ENCODE results near the gene WDR93. TPM values are rescaled to one million over a fixed set of nuclear protein-coding genes. Genes with fewer than 3 reads are reported as not detected.
"Not testable (repeated sequence)": the region's sequence is repeated elsewhere in the genome, so short reads cannot be mapped to it uniquely, and the experiment has no call there.

WDR93 gene
- total RNA-seq, 1 donor from 2014 or later = not detected

DNA sequence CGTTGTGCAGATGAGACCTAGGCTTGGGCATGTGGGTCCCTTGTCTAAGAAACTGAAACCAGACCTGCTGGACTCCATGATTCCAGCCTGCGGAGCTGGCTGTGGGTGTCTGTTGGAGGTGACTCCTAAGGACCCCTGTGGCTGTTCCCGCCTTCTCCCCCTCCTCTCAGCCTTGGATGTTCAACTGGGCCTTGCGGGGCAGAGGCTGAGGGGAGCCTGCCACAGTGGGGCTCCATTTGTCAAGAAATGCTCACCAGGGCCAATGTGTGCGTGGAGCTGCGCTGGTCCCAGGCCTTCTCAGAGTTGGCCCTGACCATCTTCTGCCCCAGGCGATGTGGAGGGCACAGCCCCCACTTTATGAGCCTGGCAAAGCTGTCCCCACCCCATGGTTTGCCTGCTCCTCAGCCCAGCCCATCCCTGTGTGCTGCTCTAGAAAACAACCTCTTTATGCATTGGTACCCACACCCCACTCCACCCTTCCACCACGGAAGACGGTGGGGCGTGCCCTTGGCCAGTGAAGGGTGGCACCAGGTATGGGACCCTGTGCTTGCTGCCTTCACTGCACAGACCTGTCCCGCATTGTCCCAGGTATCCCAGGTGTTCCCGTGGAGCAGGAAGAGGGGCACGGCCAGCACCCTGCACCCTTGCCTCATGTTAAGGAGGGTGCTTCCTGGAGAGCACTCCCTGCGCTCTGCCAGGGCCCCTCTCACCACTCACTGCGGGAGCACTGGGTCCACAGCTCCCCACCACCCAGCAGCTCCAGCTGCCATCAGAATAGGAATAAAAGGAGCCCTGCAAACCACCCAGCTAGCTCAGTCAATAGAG is 93.5 kb downstream of the WDR93 start:
- Histone ChIP-seq H3K9me3 (no peaks in the 10 kb centered on the region), H3K4me3 (no peak overlapping the region), H3K27ac (no peak overlapping the region), H3K27me3 (no peaks in the 10 kb centered on the region), H3K36me3 (no peaks in the 10 kb centered on the region), H3K4me1 (no peaks in the 10 kb centered on the region)
- ATAC-seq (peak; percentile 12), DNase-seq (no peak)
- intact Hi-C loops (cut with DNase I) = no loop called here
- TF ChIP-seq, protein P1, sequence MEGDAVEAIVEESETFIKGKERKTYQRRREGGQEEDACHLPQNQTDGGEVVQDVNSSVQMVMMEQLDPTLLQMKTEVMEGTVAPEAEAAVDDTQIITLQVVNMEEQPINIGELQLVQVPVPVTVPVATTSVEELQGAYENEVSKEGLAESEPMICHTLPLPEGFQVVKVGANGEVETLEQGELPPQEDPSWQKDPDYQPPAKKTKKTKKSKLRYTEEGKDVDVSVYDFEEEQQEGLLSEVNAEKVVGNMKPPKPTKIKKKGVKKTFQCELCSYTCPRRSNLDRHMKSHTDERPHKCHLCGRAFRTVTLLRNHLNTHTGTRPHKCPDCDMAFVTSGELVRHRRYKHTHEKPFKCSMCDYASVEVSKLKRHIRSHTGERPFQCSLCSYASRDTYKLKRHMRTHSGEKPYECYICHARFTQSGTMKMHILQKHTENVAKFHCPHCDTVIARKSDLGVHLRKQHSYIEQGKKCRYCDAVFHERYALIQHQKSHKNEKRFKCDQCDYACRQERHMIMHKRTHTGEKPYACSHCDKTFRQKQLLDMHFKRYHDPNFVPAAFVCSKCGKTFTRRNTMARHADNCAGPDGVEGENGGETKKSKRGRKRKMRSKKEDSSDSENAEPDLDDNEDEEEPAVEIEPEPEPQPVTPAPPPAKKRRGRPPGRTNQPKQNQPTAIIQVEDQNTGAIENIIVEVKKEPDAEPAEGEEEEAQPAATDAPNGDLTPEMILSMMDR (IDR thresholded peaks at IDR 0.05) = no peak

DNA sequence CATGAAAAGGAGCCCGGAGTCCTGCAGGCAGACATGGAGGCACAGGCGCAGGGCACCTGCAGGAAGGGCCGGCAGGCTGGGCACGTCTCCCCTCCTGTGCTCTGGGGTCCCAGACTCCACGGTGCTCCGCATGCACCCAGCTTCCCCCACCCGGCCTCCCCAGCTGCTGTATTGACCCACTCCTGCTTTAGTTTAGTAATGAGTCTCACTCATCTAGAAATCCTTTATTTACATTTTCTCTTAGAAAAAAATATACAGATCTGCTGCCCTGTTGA is 94.0 kb downstream of the WDR93 start:
- intact Hi-C loops (cut with DNase I) = no loop called here
- no peak overlapping the region for H3K4me3 ChIP-seq
- TF ChIP-seq, protein P1 (IDR thresholded peaks at IDR 0.05) = no peak

DNA sequence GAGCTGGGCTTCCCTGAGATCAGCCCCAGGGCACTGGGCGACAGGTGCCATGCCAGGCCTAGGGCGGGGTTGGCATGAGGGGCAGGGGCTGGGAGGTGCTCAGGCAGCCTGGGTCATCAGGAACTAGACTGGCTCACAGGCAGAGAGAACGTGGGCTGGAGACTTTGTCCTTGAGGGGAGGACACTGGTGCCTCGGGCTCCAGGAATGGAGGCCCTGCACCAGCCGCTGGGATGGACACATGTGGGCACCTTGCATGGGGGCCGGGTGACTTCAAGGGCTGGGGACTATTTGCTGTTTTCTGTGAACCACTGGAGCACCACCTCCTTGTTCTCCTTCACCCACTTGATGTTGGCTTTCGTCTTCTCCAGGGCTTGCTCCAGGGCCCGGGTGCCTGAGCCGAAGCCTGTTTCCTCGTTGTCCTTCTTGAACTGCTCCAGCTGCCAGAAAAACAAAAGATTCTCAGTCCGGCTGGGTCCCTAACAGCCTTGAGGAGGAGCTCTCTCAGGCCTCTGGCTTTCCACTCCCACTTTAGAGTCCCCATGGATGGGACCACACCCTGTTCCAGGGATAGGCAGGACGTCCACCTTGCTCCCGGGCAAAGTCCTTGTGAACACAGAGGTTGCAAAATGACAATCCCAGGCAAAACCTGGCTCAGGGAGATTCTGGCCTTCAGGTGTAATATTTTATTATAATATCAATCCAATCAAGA is 94.6 kb downstream of the WDR93 start:
- intact Hi-C loops (cut with DNase I) = no loop called here
- TF ChIP-seq, protein P1 (IDR thresholded peaks at IDR 0.05) = no peak
- peak; percentile 62 for ATAC-seq
- no peaks in the 10 kb centered on the region for H3K4me1 ChIP-seq
- no peaks in the 10 kb centered on the region for H3K27me3 ChIP-seq
- no peak overlapping the region for H3K4me3 ChIP-seq
- H3K27ac ChIP-seq = no peak overlapping the region
- no peaks in the 10 kb centered on the region for H3K36me3 ChIP-seq
- no peak for DNase-seq
- H3K9me3 ChIP-seq = no peaks in the 10 kb centered on the region

More for the DNA sequence above, 94.0 kb downstream of the WDR93 start:
- no peak overlapping the region for H3K27ac ChIP-seq
- DNase-seq = no peak
- no peaks in the 10 kb centered on the region for H3K27me3 ChIP-seq
- H3K36me3 ChIP-seq = no peaks in the 10 kb centered on the region
- ATAC-seq = no peak
- H3K9me3 ChIP-seq = no peaks in the 10 kb centered on the region
- no peaks in the 10 kb centered on the region for H3K4me1 ChIP-seq

DNA sequence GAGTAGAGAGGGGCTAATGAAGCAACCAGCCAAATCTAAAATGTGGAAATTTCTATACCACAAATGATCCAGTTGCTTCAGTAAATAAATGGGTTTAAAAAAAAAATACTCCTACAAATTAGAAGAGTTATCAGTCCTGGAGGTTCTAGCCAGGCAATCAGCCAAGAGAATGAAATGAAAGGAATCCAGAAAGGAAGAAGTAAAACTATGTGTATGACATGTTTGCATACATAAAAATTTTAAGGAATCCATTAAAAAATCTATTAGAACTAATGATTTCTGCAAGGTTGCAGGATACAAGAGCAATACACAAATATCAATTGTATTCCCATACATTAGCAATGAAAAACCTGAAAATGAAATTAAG is 95.1 kb downstream of the WDR93 start:
- DNase-seq = no peak
- H3K4me3 ChIP-seq = no peak overlapping the region
- no peak for ATAC-seq
- TF ChIP-seq, protein P1 (IDR thresholded peaks at IDR 0.05) = no peak
- no peaks in the 10 kb centered on the region for H3K36me3 ChIP-seq
- no peaks in the 10 kb centered on the region for H3K4me1 ChIP-seq
- H3K27me3 ChIP-seq = no peaks in the 10 kb centered on the region
- no peaks in the 10 kb centered on the region for H3K9me3 ChIP-seq
- H3K27ac ChIP-seq = no peak overlapping the region
- intact Hi-C loops (cut with DNase I) = no loop called here

DNA sequence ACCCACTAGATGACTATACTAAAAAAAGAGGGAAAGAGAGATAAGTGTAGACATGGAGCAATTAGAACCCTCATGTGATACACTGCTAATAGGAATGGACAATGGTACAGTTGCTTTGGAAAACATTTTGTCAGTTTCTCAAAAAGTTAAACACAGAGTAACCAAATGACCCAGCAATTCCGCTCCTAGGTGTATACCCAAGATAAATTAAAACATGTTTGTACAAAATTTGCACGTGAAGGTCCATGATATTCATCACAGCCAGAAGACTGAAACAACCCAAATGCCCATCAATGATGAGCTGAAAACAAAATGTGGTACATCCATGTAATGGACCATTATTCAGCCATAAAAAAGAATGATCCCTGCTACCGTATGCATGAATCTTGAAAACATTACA is 97.3 kb downstream of the WDR93 start:
- intact Hi-C loops (cut with DNase I) = no loop called here
- ATAC-seq (no peak), DNase-seq (no peak)
- Histone ChIP-seq H3K36me3 (no peaks in the 10 kb centered on the region), H3K4me3 (no peak overlapping the region), H3K9me3 (no peaks in the 10 kb centered on the region), H3K27ac (no peak overlapping the region), H3K27me3 (no peaks in the 10 kb centered on the region), H3K4me1 (no peaks in the 10 kb centered on the region)
- TF ChIP-seq, protein P1 (IDR thresholded peaks at IDR 0.05) = no peak

DNA sequence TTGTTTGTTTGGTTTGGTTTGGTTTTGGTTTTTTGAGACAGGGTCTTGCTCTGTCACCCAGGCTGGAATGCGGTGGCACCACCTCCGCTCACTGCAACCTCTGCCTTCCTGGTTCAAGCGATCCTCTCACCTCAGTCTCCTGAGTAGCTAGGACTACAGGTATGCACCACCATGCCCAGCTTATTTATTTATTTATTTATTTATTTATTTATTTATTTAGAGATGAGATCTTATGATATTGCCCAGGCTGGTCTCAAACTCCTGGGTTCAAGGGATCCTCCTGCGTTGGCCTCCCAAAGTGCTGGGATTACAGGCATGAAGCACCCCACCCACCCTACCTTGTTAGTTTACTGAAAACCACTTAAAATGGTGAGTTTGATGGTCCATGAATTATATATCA is 98.0 kb downstream of the WDR93 start:
- not testable (repeated sequence) for H3K36me3 ChIP-seq, DNase-seq, ATAC-seq

More for the DNA sequence above, 98.0 kb downstream of the WDR93 start:
- H3K27me3 ChIP-seq; H3K4me3 ChIP-seq; intact Hi-C loops (cut with DNase I); H3K27ac ChIP-seq; H3K9me3 ChIP-seq; H3K4me1 ChIP-seq: not testable (repeated sequence)
